HG03045 (cell line): ENCODE data around the gene UFSP2.

Experiments
- ATAC-seq: cut with Tn5 transposase; IDR thresholded peaks from one replicate; pipeline ENCODE4 v1.9.1; 2021; ENCODE audit warnings: mild to moderate bottlenecking, moderate library complexity; ENCODE audit not compliant: unreplicated experiment

The UFSP2 gene

DNA sequence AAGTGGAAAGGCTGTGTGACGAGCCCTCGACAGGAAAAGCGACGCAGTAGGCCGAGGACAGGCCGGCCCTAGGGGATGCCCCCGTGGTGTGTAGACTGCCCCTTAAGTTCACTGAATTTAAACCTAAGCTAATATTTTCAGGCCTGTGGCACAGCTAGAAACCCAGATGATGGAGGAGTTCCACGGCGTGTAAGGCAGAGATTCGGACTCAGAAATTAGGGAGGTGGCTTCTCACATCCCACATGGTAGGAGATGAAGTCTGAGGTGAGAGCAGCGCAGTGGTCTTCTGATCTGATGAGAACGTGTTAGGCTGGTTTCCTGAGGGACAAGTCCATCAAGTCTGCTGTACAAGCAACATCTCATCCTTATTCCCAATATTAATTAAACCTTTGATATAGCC, 37.8 kb downstream of the UFSP2 start:
- ATAC-seq: no peak

DNA sequence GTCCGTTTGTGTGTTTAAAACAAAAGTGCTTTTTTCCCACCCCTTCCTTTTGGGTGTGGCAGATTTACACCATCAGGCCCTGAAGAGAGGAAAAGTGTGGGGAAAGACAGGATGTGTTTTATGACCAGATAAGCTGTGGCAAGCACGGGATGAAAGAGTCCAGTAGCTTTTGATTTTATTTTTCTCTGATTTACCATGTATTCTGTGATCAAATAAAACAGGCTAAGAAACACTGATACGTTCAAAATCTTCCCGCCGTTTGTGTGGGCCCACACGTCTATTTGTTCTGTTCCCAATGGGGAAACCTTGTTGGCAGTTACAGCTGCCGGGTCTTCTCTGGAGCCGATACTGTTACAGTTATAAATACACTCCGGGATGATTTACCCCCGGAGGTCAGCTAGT, 40.8 kb downstream of the UFSP2 start:
- ATAC-seq: no peak

DNA sequence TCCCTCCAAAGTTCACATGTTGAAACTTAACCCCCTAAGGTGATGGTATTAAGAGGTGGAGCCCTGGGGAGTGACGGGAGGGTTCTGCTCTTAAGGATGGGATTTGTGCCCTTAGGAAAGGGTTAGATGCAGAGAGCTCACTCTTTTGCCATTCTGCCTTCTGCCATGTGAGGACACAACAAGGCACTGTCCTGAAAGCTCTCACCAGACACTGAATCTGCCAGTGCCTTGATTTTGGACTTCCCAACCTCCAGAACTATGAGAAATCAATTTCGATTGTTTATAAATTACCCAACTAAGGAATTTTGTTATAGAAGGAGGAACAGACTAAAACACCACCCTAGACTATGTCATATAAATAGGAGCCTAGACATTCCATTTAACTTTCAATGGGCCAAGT, 41.7 kb downstream of the UFSP2 start:
- no peak for ATAC-seq

DNA sequence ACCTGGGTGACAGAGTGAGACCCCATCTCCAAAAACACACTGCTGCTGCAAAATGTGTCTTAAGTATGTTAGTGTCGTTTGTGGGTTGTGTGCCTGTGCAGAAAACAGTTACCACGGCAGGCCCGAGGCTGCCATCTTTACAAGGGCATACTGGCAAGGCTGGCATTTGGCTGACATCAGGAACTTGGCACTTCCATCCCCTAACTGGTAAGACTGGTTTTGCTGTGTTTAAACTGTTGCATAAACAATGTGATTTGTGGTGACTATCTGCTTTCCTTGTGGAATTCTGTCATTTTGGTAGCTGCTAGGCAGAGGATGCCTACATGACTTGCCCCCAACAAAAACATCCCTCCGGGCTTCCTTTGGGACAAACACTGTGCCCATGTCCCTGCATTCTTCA, 42.3 kb downstream of the UFSP2 start:
- no peak for ATAC-seq

DNA sequence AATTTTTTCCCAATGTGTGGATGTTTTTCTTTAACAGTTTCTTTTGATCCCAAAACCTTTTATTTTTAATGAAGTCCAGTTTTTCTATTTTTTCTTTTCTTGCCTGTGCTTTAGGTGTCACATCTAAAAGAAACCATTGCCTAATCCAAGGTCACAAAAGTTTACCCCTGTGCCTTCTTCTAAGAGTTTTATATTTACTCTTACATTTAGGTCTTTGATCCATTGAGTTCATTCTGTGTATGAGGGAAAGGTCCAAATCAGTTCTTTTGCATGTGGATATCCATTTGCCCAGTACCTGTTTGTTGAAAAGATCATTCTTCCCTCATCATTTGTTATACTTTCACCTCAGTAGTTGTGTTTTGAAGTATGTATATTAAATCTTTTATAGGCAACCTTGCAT, 43.0 kb downstream of the UFSP2 start:
- no peak for ATAC-seq

DNA sequence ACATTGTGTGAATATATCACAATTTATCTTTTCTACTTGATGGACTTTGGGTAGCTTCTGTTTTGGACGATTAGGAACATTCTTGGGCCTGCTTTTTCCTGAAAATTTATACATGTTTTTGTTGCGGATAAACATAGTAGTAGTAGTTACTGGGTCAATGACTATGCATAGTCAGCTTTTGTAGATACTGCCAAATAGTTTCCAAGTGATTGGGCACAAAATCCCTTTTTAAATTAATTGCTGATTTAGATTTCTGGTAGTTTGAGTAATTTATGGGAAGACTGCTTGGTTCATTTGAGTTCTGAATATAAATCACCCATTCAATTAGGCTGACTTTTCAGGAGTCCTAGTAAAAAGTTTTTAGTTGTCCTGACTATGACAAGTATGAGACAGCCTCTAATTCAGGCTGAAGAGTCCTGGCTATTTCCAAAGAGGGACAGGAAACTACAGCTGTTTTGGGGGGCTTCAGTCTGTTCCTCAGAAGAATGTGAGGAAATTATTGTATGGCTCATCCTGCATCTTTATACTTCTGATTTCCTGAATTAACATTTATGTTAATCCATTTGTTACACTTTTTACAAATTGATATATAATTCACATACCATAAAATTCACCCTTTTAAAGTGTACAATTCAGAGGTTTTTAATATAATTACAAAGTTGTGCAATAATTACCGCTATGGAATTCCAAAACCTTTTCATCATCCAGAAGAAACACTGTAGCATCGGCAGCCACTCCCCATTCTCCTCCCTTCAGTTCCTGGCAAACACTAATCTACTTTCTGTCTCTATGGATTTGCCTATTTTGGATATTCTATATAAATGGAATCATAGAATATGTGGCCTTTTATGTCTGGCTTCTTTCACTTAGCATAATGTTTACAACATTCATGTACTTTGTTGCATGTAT, 44.2 kb downstream of the UFSP2 start:
- ATAC-seq: no peak

DNA sequence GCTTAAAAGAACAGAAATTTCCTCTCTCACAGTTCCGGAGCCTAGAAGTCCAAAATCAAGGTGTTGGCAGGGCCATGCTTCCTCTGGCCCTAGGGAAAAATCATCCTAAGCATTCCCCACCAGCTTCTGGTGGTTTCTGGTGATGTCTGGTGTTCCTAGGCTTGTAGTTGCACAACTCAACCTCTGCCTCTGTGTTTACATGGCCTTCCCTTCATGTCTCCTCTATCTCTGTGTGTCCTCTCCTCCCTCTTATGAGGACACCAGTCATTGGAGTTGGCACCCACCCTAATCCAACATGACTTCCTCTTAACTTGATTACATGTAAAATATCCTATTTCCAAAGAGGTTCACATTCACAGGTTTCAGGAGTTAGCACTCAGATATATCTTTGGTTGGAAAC, 45.4 kb downstream of the UFSP2 start:
- no peak for ATAC-seq

DNA sequence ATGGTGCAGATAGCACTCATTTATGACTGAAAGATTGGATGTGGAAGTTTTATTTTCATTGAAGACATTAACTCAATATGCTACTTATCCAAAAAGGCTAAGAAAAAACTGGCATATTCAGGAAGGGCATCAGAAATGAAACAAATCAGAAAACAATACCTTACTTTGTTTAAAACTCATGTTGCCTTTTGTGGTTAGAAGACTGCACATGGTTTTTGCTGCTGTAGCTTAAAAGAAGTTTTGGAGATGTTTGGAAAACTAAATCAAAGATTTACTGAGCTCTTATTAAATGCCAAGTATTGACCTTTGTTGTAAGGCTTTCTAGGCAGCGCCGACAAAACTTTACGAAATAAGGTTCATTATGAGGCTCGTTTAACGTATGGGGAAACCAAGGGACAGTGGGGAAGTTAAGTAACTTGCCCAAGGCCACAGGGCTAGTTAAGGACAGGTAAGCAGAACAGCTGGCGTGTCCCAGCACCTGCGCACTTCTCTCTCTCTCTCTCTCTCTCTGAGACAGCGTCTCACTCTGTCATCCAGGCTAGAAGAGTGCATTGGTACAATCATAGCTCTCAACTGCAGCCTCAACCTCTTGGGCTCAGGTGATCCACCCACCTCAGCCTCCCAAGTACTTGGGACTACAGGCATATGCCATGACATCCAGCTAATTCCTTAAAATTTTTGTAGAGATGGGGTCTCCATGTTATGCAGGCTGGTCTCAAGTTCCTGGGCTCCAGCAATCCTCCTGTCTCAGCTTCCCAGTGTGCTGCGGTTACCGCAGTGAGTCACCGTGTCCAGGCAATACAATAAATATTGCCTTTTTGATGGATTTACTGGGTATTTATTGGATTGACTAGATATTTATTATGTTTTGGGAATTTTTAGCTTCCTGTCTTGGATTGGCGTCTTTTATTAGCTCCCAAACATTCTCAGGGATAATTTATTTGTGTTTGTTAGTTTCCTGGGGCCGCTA, 46.2 kb downstream of the UFSP2 start:
- no peak for ATAC-seq

DNA sequence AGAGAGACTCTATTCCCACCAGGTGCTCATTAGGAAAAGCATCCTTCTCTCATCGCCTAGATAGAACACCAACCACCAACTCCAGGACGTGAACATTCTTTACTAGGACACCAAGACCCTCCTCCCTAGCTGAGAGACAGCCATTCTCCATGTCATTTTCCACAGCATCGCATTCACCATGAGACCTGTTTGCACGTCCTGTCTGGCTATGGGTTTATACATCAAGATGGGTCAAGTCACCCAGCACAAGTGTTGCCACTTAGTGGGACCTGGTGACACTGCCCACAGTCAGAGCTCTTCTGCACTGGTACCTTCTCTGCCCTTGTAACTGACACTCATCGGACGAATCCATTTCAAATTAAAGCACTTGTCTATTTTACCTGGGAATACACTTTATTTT, 47.5 kb downstream of the UFSP2 start:
- no peak for ATAC-seq

DNA sequence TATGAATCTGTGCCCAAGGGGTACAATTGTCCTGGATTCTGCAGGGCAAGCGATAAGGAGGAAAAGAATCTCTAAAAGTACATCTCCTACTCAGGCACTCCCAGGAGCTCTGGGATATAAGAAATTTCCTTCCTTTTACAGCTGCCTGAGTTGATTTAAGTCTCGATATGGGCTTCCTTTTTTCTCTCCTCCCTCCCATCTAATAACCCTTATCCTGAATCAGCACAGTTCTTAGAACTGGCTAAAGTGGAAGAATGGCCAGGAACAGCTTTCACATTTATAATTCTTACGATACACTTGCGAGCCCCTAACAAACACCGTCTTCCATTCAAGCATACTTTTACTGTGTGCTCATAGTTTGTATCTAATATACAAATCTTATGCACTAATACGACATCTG, 51.2 kb downstream of the UFSP2 start:
- no peak for ATAC-seq

DNA sequence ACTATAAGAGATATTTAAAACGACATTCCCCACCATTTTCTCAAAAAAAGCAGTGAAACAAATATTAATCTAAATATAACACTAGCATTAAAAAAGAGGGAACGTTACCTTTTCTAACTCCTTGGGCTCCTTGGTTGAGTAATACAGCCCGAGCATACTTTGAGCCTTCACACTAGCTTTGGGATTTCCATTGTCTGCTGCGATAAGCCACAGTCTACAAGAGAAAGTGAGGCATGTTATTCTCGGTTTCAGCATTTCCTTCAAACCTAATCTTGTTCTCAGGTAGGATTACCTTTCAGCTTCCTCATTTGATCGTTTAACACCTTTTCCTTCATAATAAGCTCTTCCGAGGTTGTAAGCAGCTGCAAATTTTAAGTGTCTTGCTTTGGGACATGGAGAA, 51.7 kb downstream of the UFSP2 start:
- no peak for ATAC-seq

DNA sequence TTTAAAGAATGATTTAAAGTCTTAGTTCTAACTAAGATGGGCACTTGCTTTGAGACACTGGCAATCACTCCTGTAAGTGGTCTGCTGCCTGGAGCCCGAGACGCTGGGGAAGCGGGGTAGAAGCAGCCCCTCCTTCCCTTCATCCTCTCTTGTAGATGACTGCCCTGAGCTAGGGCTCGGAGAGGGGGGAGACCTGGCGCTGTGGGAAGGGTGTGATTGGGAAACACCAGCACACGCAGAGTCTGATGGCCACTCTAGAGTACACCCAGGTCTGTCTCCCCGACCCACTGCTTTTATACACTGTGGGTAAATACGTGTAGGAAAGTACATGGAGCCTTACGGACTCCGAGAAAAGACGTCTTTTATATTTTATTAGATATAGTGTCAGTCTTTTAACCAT, 54.1 kb downstream of the UFSP2 start:
- ATAC-seq: no peak

DNA sequence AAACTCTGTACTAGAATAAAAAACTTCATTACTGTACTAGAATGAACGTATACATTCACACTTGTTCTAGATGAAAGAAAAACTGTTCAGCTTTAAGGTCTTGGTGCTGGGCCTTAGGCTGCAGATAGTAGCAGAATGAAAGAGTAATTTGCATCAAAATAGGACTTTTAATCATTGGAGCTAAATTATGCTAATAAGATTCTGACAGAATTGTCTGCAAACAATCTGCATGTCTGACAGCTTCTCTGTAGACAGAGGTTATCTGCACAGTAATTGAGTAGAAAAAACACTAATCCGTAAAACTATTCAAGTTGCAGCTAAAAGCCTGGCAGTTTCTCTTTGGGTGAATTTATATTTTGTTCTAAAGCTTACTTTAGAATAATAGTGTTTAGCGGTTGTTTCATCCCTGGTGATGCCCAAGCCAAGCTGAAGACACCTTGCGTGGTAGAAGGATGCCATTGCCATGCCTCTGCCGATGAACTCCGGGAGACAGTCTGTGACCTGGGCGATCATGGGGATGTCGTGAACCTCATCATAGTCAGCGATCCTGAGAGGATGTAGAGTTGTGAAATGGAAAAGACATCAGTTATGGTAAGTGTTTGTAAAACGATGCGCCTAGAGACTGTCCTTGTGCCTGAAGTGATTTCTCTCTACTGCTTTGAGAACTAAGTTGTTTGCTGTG, 55.4 kb downstream of the UFSP2 start:
- ATAC-seq: no peak

DNA sequence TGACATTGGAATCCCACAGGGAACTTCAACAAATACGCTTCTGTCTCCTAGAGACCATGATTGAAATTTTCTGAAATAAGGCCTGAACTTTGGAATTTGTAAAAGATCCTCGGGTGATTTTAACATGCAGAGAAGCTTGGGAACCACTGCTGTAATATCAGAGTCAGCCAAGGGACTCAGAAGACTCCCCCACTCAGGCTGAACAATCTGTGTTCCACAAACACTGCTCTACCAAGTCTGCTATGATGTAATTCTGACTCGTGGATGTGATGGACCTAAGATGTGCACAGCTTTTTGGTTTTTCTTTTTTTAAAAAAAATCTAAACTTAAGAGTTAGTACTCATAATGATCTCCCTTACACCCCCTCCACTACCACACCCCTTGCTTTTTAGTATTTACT, 56.0 kb downstream of the UFSP2 start:
- ATAC-seq: no peak

DNA sequence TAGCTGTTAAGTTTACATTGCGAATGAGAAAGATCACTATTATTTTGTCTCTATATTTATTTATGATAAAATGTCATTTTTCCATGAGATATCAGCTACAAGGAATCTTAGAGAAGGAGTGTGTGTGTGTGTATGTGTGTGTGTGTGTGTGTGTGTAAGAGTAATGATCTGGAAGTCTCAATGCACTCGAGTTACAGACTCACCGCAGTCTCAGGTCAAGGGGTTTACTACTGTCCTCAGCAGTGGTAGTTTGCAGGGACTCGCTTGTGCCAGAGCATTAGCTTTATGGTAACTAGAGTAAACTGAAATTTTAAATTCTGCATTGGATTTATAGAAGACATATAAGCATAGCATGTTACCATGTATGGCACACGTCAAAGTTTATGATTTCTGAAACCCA, 60.9 kb downstream of the UFSP2 start:
- ATAC-seq: no peak

DNA sequence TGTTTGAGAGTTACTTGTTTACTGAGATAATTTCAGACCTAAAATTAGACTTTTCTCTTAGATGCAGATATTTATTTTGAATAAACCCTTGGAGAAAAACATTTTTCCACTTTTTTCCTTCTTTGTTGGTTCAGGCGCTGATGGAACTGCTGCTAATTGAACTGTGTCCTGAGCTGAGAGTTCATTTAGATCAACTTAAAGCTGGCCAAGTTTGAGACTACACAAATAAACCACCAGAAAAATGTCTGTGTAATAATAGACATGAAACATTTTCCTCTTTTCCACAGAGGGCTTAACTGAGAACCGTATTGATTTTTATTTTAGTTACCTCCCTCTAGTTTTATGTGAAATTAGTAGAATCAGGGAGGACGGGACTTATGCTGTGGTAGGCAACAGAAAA, 62.5 kb downstream of the UFSP2 start:
- no peak for ATAC-seq

DNA sequence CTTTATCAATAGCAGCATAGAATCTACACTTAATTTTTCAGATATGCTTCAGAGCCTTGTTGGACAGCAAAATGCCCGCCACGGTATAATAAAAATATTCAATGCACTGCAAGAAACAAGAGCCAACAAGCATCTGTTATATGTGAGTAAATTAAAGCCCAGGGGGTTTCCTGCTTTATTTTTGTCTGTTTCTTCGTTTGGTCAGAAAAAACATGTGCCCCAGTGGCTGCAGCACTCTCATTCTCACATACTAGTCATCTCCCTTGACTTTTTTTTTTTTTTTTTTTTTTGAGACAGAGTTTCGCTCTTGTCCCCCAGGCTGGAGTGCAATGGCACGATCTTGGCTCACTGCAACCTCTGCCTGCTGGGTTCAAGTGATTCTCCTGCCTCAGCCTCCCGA, 63.2 kb downstream of the UFSP2 start:
- ATAC-seq: peak; percentile 65

DNA sequence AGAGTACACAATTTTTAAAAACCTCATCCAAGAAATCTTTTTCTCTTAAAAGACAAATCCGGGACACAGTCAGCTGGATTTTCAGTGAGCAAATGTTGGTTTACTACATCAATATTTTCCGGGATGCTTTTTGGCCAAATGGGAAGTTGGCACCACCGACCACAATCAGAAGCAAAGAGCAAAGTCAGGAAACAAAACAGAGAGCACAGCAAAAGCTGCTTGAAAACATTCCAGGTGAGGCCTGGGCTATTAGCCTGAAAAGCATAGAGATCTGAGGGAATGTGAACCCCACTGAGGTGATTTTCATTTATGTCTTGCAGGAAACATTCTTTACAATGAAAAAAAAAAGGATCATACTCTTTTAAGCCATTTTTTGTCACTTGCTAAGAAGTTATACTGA, 63.9 kb downstream of the UFSP2 start:
- no peak for ATAC-seq

DNA sequence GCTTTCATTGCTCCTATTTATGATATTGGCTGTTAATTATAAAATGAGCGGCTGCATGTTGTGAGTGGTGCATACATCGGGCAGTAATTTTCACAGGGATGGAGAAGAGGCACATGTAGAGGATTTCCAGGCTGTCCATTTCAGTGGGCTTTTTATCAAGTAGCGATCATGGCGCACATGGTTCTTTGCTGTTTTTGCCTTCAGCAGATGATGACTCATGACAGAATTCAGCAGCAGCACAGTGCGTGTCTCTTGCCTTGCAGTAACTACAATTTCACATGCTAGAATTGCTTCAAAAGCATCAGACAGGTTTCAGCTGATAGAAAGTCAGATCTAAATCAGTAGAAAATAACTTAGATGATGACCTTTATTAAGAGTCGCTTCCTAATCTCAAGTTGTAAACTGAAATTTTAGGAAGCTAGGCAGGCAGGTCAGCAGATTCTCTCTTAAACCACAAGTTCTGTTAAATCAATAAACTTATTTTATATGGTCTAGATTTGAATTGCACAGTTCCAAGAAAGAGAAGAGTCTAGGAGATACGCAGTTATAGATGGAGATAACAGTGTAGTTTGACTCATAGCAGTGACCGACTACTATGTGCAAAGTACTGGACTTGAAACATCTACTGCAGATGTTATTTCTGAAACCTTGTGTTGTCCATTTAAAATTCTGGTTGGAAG, 65.9 kb downstream of the UFSP2 start:
- ATAC-seq: no peak

DNA sequence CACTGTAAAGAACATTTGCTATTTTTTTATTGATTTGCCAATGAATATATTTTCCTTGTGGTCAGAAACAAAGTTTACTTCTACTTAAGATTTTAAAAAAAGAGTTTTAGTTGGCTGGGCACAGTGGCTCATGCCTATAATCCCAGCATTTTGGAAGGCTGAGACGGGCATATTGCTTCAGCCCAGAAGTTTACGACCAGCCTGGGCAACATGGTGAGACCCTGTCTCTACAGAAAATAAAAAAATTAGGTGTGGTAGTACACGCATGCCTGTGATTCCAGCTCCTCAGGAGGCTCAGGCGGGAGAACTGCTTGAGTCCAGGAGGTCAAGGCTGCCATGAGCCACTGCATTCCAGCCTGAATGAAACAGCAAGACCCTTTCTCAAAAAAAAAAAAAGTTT, 66.8 kb downstream of the UFSP2 start:
- no peak for ATAC-seq

DNA sequence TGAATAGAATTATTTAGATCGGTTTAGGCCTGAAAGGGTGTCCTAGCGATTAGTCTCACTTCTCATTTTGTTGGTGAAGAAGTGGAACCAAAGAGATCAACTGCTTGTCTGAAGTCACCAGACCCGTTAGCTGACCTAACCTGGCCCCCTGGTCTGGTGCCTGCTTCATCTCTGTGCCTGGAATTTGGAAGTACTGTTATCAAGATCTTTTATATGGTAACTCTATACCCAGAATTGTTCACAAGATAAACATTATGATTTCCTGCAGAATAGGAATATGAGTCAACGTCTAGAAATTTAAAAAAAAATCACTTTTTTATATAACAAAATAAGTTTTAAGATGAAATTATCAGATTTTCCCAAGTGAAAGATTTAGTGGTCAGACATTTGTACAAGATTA, 67.2 kb downstream of the UFSP2 start:
- no peak for ATAC-seq
